Nephron (organoid): ENCODE measurements around the gene SDHC.
"Not testable (repeated sequence)": the region's sequence is repeated elsewhere in the genome, so short reads cannot be mapped to it uniquely, and the experiment has no call there.

Experiments used
- H3K27ac Mint-ChIP-seq, 3 experiments: 2 replicates each; pipeline ENCODE4 v1.8.0; 2020; ENCODE audit warnings: mixed read lengths in 3 of 3, mild to moderate bottlenecking in 2 of 3, moderate library complexity in 1 of 3
- H3K27me3 Mint-ChIP-seq: 2 replicates; pipeline ENCODE4 v1.8.0; 2021; ENCODE audit warnings: low read depth, mild to moderate bottlenecking, moderate library complexity, mixed read lengths
- H3K36me3 Mint-ChIP-seq: 2 replicates; pipeline ENCODE4 v1.8.0; 2020; ENCODE audit warnings: low read depth, mixed read lengths
- H3K4me1 Mint-ChIP-seq: 2 replicates; pipeline ENCODE4 v1.8.0; 2020; ENCODE audit warnings: mixed read lengths
- H3K4me3 Mint-ChIP-seq, 3 experiments: 2 replicates each; pipeline ENCODE4 v1.8.0; 2020; ENCODE audit warnings: mild to moderate bottlenecking in 3 of 3, mixed read lengths in 3 of 3, moderate library complexity in 2 of 3
- H3K9me3 Mint-ChIP-seq: 2 replicates; pipeline ENCODE4 v1.8.0; 2020; ENCODE audit warnings: mixed read lengths
- TF ChIP-seq, protein P1 (sequence below), 3 experiments: fragments of 200-600 bp; sonication (generic); IDR thresholded peaks; one replicate each; pipeline ENCODE4 v1.5.0; 2021; ENCODE audit warnings: antibody characterized with exemption in 3 of 3; ENCODE audit not compliant: unreplicated experiment in 3 of 3

SDHC gene

GRCh38 chr1:161311595-161312181 is 2.5 kb upstream of the SDHC start:
- Mint-ChIP-seq H3K27ac (peak overlapping the region in 2 of 3 experiments; percentile 15 to 73), H3K4me3 (peak overlapping the region; percentile 35 to 73 (median 38)), H3K4me1 (peaks cover 29% of the 10 kb centered on the region), H3K27me3 (peaks cover 16% of the 10 kb centered on the region), H3K36me3 (no peaks in the 10 kb centered on the region), H3K9me3 (no peaks in the 10 kb centered on the region)
- TF ChIP-seq, protein P1, sequence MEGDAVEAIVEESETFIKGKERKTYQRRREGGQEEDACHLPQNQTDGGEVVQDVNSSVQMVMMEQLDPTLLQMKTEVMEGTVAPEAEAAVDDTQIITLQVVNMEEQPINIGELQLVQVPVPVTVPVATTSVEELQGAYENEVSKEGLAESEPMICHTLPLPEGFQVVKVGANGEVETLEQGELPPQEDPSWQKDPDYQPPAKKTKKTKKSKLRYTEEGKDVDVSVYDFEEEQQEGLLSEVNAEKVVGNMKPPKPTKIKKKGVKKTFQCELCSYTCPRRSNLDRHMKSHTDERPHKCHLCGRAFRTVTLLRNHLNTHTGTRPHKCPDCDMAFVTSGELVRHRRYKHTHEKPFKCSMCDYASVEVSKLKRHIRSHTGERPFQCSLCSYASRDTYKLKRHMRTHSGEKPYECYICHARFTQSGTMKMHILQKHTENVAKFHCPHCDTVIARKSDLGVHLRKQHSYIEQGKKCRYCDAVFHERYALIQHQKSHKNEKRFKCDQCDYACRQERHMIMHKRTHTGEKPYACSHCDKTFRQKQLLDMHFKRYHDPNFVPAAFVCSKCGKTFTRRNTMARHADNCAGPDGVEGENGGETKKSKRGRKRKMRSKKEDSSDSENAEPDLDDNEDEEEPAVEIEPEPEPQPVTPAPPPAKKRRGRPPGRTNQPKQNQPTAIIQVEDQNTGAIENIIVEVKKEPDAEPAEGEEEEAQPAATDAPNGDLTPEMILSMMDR (IDR thresholded peaks at IDR 0.05; ENCODE audit: unreplicated experiment in 3 of 3) = no peak

GRCh38 chr1:161313554-161314200 is 504 bp upstream of the SDHC start:
- TF ChIP-seq, protein P1 (IDR thresholded peaks at IDR 0.05; ENCODE audit: unreplicated experiment in 3 of 3) = no peak
- Mint-ChIP-seq H3K4me1 (peaks cover 24% of the 10 kb centered on the region), H3K36me3 (no peaks in the 10 kb centered on the region), H3K9me3 (no peaks in the 10 kb centered on the region), H3K27ac (peak overlapping the region; percentile 89 to 98 (median 98)), H3K27me3 (peaks cover 10% of the 10 kb centered on the region), H3K4me3 (peak overlapping the region; percentile 95 to 98 (median 95))

DNA sequence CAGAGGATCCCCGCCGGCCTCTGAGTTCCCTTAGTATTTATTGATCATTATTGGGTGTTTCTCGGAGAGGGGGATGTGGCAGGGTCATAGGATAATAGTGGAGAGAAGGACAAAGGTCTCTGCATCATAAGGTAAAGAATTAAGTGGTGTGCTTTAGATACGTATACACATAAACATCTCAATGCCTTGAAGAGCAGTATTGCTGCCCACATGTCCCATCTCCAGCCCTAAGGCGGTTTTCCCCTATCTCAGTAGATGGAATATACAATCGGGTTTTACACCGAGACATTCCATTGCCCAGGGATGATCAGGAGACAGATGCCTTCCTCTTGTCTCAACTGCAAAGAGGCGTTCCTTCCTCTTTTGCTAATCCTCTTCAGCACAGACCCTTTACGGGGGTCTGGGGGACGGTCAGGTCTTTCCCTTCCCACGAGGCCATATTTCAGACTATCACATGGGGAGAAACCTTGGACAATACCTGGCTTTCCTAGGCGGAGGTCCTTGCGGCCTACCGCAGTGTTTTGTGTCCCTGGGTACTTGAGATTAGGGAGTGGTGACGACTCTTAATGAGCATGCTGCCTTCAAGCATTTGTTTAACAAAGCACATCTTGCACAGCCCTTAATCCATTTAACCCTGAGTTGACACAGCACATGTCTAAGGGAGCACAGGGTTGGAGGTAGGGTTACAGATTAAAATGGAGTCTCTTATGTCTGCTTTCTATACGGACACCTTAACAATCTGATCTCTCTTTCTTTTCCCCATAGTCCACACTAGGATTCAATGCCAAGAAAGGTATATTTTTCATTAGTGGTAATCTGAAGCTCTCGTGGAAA is 1.9 kb downstream of the SDHC start:
- not testable (repeated sequence) for H3K36me3 Mint-ChIP-seq, H3K9me3 Mint-ChIP-seq, H3K27me3 Mint-ChIP-seq
- Mint-ChIP-seq H3K27ac (peak overlapping the region; percentile 89 to 98 (median 98)), H3K4me3 (peak overlapping the region; percentile 95 to 98 (median 95)), H3K4me1 (peaks cover 24% of the 10 kb centered on the region)

- H3K36me3 Mint-ChIP-seq = peaks cover 35% of the 10 kb centered on the region
- TF ChIP-seq, protein P1 (IDR thresholded peaks at IDR 0.05; ENCODE audit: unreplicated experiment in 3 of 3) = no peak
- no peaks in the 10 kb centered on the region for H3K9me3 Mint-ChIP-seq
- H3K27me3 Mint-ChIP-seq = no peaks in the 10 kb centered on the region
- no peaks in the 10 kb centered on the region for H3K4me1 Mint-ChIP-seq
- no peak overlapping the region for H3K27ac Mint-ChIP-seq
- H3K4me3 Mint-ChIP-seq = no peak overlapping the region
Observed at GRCh38 chr1:161324020-161324419, 9.8 kb downstream of the SDHC start.

GRCh38 chr1:161330346-161330745 is 16.2 kb downstream of the SDHC start:
- H3K4me1 Mint-ChIP-seq = no peaks in the 10 kb centered on the region
- no peak overlapping the region for H3K27ac Mint-ChIP-seq
- H3K36me3 Mint-ChIP-seq = peaks cover 71% of the 10 kb centered on the region
- no peaks in the 10 kb centered on the region for H3K27me3 Mint-ChIP-seq
- TF ChIP-seq, protein P1 (IDR thresholded peaks at IDR 0.05; ENCODE audit: unreplicated experiment in 3 of 3) = no peak
- H3K9me3 Mint-ChIP-seq = no peaks in the 10 kb centered on the region
- no peak overlapping the region for H3K4me3 Mint-ChIP-seq

GRCh38 chr1:161333166-161333565 is 19.0 kb downstream of the SDHC start:
- no peaks in the 10 kb centered on the region for H3K9me3 Mint-ChIP-seq
- TF ChIP-seq, protein P1 (IDR thresholded peaks at IDR 0.05; ENCODE audit: unreplicated experiment in 3 of 3) = no peak
- no peaks in the 10 kb centered on the region for H3K4me1 Mint-ChIP-seq
- peaks cover 70% of the 10 kb centered on the region for H3K36me3 Mint-ChIP-seq
- no peak overlapping the region for H3K4me3 Mint-ChIP-seq
- H3K27me3 Mint-ChIP-seq = no peaks in the 10 kb centered on the region
- H3K27ac Mint-ChIP-seq = no peak overlapping the region
